ENCODE measurements around the gene THSD7B. TPM values are rescaled to one million over a fixed set of nuclear protein-coding genes. Genes with fewer than 3 reads are reported as not detected.

THSD7B gene
- total and polyA plus RNA-seq, 10 of the 15 experiments (the other 5 are each of a cell fraction or from before 2014, with no cell fraction given): 0.03 to 0.56 (median 0.28) TPM

- no peak for TF ChIP-seq ZBTB4 (CRISPR knock-in tag; IDR thresholded peaks at IDR 0.05)
- no peak for TF ChIP-seq NFXL1 (IDR thresholded peaks at IDR 0.05; ENCODE audit: borderline replicate concordance)
- no peak for TF ChIP-seq USF1 (IDR thresholded peaks at IDR 0.05; ENCODE audit: borderline replicate concordance, extremely low read length, insufficient read depth, low read depth, low read length)
- TF ChIP-seq USF2 (IDR thresholded peaks at IDR 0.05; ENCODE audit: borderline replicate concordance, low read depth, low read length): no peak
- no peak for TF ChIP-seq ZNF207 (IDR thresholded peaks at IDR 0.05; ENCODE audit: borderline replicate concordance)
- TF ChIP-seq BCL11A (IDR thresholded peaks at IDR 0.05; ENCODE audit: low read depth, low read length): no peak
Observed at GRCh38 chr2:137254052-137254451, 488.7 kb downstream of the THSD7B start (continued).

GRCh38 chr2:137255345-137255744 lies 490.0 kb downstream of the THSD7B start:
- CTCF ChIA-PET: no interaction called here
- no peak for ATAC-seq
- no peak overlapping the region for H2AFZ ChIP-seq (ENCODE audit: control insufficient read depth, low read depth, low read length)
- TF ChIP-seq E4F1 (IDR thresholded peaks at IDR 0.05; ENCODE audit: borderline replicate concordance, partially characterized antibody) (no peak), PBX3 (IDR thresholded peaks at IDR 0.05; ENCODE audit: insufficient replicate concordance, low read depth, low read length) (no peak), NR2C2 (IDR thresholded peaks at IDR 0.05; ENCODE audit: borderline replicate concordance, control insufficient read depth, insufficient read length, low read depth) (no peak), NKRF (conservative IDR thresholded peaks at IDR 0.05) (no peak), PAX8 (IDR thresholded peaks at IDR 0.05) (no peak)

More at GRCh38 chr2:137255345-137255744, 490.0 kb downstream of the THSD7B start:
- ChIA-PET POLR2A (no interaction called here), RAD21 (ENCODE audit: unreplicated experiment) (no interaction called here), SMC1A (ENCODE audit: uncharacterized antibody, unreplicated experiment) (interaction anchor here (0.7 to 1.8 kb wide), 3 partner anchors 8 to 34 kb away, joined by 3 to 4 read pairs (median 3); no protein-coding TSS in a partner anchor)
- Histone ChIP-seq H3K27me3 (replicated peaks in 1 of 2; ENCODE audit: control insufficient read depth in 2 of 2, insufficient read depth in 2 of 2, low read length in 1 of 2) (no peaks in the 10 kb centered on the region), H3K36me3 (ENCODE audit: control insufficient read depth in 2 of 2, insufficient read depth in 2 of 2, low read length in 1 of 2) (no peaks in the 10 kb centered on the region), H4K20me1 (ENCODE audit: control insufficient read depth, insufficient read depth) (no peaks in the 10 kb centered on the region), H3K9me3 (replicated peaks; ENCODE audit: control insufficient read depth, insufficient read depth, low read length) (no peaks in the 10 kb centered on the region), H3K4me1 (ENCODE audit: control insufficient read depth, insufficient read depth, low read length) (no peaks in the 10 kb centered on the region), H3K79me2 (ENCODE audit: control insufficient read depth, insufficient read depth, low read length) (no peaks in the 10 kb centered on the region), H3K9ac (ENCODE audit: control insufficient read depth, insufficient read depth, low read length) (no peak overlapping the region), H3K27ac (ENCODE audit: control insufficient read depth, insufficient read depth) (no peak overlapping the region), H3K4me3 (no peak overlapping the region), H3K4me2 (ENCODE audit: control insufficient read depth, insufficient read depth) (no peak overlapping the region)
- no TSS peak for BruUV-seq (replicated peaks)
- no peak for FAIRE-seq
- intact Hi-C loops (cut with micrococcal nuclease; ENCODE audit: unreplicated experiment): no loop called here
- 17% methylated on average over 2 of the region's 2 CpGs for WGBS (ENCODE audit: insufficient coverage, insufficient replicate concordance, low lambda C conversion rate, missing lambda C conversion rate)
- DNase-seq (ENCODE audit: low read depth, low spot score): no peak
- in situ Hi-C loops (cut with MboI): no loop called here
